Suprapubic skin (tissue), 4 donors: Measurements from ENCODE around the gene TBC1D22A.

Source experiments
- CTCF ChIP-seq, 2 donors: fragments of 200-600 bp in 1 of 2; fragments of 450-650 bp in 1 of 2; sonication (generic) in 1 of 2; IDR thresholded peaks; one replicate each; pipeline ENCODE4 v1.5.1; 2016 to 2019; ENCODE audit warnings: antibody characterized with exemption in 2 of 2, mild to moderate bottlenecking in 1 of 2, moderate library complexity in 1 of 2
- POLR2A ChIP-seq, 2 donors: fragments of 450-650 bp; IDR thresholded peaks; one replicate each; pipeline ENCODE4 v1.6.1; 2017; ENCODE audit warnings: antibody characterized with exemption in 2 of 2, mild to moderate bottlenecking in 2 of 2, moderate library complexity in 2 of 2
- POLR2AphosphoS5 ChIP-seq, 3 donors: sonication (generic); formaldehyde crosslinking; IDR thresholded peaks; one replicate each; pipeline ENCODE4 v1.6.1; 2017; ENCODE audit warnings: antibody characterized with exemption in 3 of 3

GRCh38 chr22:47080100-47080499 lies 317.6 kb downstream of the TBC1D22A start:
- TF ChIP-seq CTCF (IDR thresholded peaks at IDR 0.05) = no peak
- TF ChIP-seq POLR2AphosphoS5 (IDR thresholded peaks at IDR 0.05) = no peak
- no peak for TF ChIP-seq POLR2A (IDR thresholded peaks at IDR 0.05)
